PC-9 (cell line): Measurements from ENCODE around the gene ZDHHC16. TPM values are rescaled to one million over a fixed set of nuclear protein-coding genes. Genes with fewer than 3 reads are reported as not detected.
A peak's percentile ranks its signal among the peaks of the same experiment; 100 is the strongest.

ENCODE experiments used
- Bru-seq: library from RNA; stranded (reverse); fragments of 400-500 nt; gene quantifications from one replicate; lab custom pipeline; 2021; lab: Mats Ljungman, UMichigan
- BruChase-seq, 2 experiments: library from RNA; stranded (reverse); fragments of 400-500 nt; gene quantifications; one replicate each; lab custom pipeline; 2021; lab: Mats Ljungman, UMichigan
- BruUV-seq: library from RNA; stranded (reverse); fragments of 400-500 nt; replicated peaks from 2 replicates; lab custom pipeline; 2021; lab: Mats Ljungman, UMichigan
- CTCF ChIA-PET: fragments of 300-600 bp; sonication (Branson Sonifier 250); formaldehyde crosslinking; loops from one replicate; lab custom pipeline; 2022; ENCODE audit warnings: antibody characterized with exemption; lab: Charles Lee
- POLR2A ChIA-PET: fragments of 300-600 bp; sonication (Branson Sonifier 250); formaldehyde crosslinking; loops from one replicate; lab custom pipeline; 2022; ENCODE audit warnings: antibody characterized with exemption; ENCODE audit not compliant: unreplicated experiment; lab: Charles Lee
- DNase-seq, 2 experiments: peaks; one replicate each; pipeline versions ENCODE4 v3.0.0 to v3.0.0-alpha.2; 2015 to 2022; ENCODE audit warnings: mixed read lengths in 1 of 2
- H2AFZ ChIP-seq: fragments of 200-600 bp; sonication (generic); 2 replicates; pipeline ENCODE4 v1.8.1; 2017; ENCODE audit warnings: antibody characterized with exemption
- H3F3A ChIP-seq: fragments of 200-600 bp; sonication (generic); 2 replicates; pipeline ENCODE4 v1.8.1; 2017; ENCODE audit warnings: antibody characterized with exemption, mild to moderate bottlenecking, low read depth; ENCODE audit not compliant: insufficient read depth
- H3K27ac ChIP-seq: fragments of 200-600 bp; sonication (generic); 2 replicates; pipeline ENCODE4 v1.6.1; 2016; ENCODE audit warnings: mixed run types
- H3K27me3 ChIP-seq: fragments of 200-600 bp; sonication (generic); 2 replicates; pipeline ENCODE4 v1.6.1; 2016; ENCODE audit warnings: low read depth, mixed run types; ENCODE audit not compliant: insufficient read depth
- H3K36me3 ChIP-seq: fragments of 200-600 bp; sonication (generic); 2 replicates; pipeline ENCODE4 v1.6.1; 2016; ENCODE audit warnings: low read depth, mixed run types
- H3K4me1 ChIP-seq: fragments of 200-600 bp; sonication (generic); replicated peaks from 2 replicates; pipeline ENCODE4 v1.6.1; 2016; ENCODE audit warnings: mixed run types; ENCODE audit not compliant: insufficient read depth
- H3K4me2 ChIP-seq: fragments of 200-600 bp; sonication (generic); 2 replicates; pipeline ENCODE4 v1.6.1; 2017; ENCODE audit warnings: mixed run types
- H3K4me3 ChIP-seq: fragments of 200-600 bp; sonication (generic); 2 replicates; pipeline ENCODE4 v1.6.1; 2016; ENCODE audit warnings: mixed run types
- H3K79me2 ChIP-seq: fragments of 200-600 bp; sonication (generic); 2 replicates; pipeline ENCODE4 v1.6.1; 2017; ENCODE audit warnings: low read depth, mixed run types
- H3K9me2 ChIP-seq: fragments of 200-600 bp; sonication (generic); 2 replicates; pipeline ENCODE4 v1.8.1; 2017; ENCODE audit warnings: mild to moderate bottlenecking; ENCODE audit not compliant: insufficient read depth
- H3K9me3 ChIP-seq: fragments of 200-600 bp; sonication (generic); 2 replicates; pipeline ENCODE4 v1.8.1; 2016; ENCODE audit warnings: low read depth; ENCODE audit not compliant: insufficient read depth
- H4K20me1 ChIP-seq: fragments of 200-600 bp; sonication (generic); 2 replicates; pipeline ENCODE4 v1.8.1; 2017; ENCODE audit not compliant: insufficient read depth
- CTCF ChIP-seq: fragments of 200-600 bp; sonication (generic); conservative IDR thresholded peaks from 2 replicates; pipeline ENCODE4 v1.6.1; 2017; ENCODE audit warnings: mixed run types, antibody characterized with exemption, mild to moderate bottlenecking, moderate library complexity
- EZH2 ChIP-seq: fragments of 200-600 bp; sonication (generic); IDR thresholded peaks from 2 replicates; pipeline ENCODE4 v1.8.0; 2017; ENCODE audit warnings: antibody characterized with exemption, low read depth
- intact Hi-C: fragments of 100-400 bp; cut with micrococcal nuclease; formaldehyde crosslinking; loops from one replicate; pipeline ENCODE4 v1.10.0; 2022; ENCODE audit not compliant: unreplicated experiment
- long read RNA-seq: library from polyadenylated mRNA; stranded (forward); transcript quantifications from one replicate; pipeline ENCODE4 v2.0.0, GENCODE V29; 2022
- total RNA-seq: library from RNA; stranded (reverse); gene quantifications from 2 replicates; pipeline ENCODE4 v1.2.3, GENCODE V29; 2021

ZDHHC16 gene
- total RNA-seq, result 29.1 and 29.6 TPM in 2 replicates
- Bru-seq, nascent RNA, result percentile 63 among the genes with signal in this experiment
- percentile 72 among the genes with signal in this experiment for BruChase-seq, experiment 1, labeled RNA remaining after a 2-hour chase
- percentile 70 among the genes with signal in this experiment for BruChase-seq, experiment 2, labeled RNA remaining after a 6-hour chase
- long read RNA-seq, transcript ZDHHC16-202 (10 exons, 1,718 nt), result minor isoform, 10 of 81 reads
- long read RNA-seq, transcript ZDHHC16-206 (11 exons, 1,798 nt), result major isoform, 44 of 81 reads
- long read RNA-seq, transcript ZDHHC16-205 (8 exons, 1,280 nt), result minor isoform, 6 of 81 reads
- long read RNA-seq, partial matches to known transcripts, result 0 of 81 reads
- long read RNA-seq, other reads (novel, unspliced or antisense), result 16 of 81 reads

- Histone ChIP-seq H3K36me3 (no peaks in the 10 kb centered on the region), H2AFZ (peak within 1 kb of the TSS; percentile 99), H3K27me3 (no peaks in the 10 kb centered on the region), H3K79me2 (peaks cover 50% of the 10 kb centered on the region), H3K4me1 (peaks cover 30% of the 10 kb centered on the region), H3K27ac (no peak within 1 kb of the TSS), H4K20me1 (no peaks in the 10 kb centered on the region), H3K4me2 (peak within 1 kb of the TSS; percentile 85), H3K9me3 (no peaks in the 10 kb centered on the region), H3K4me3 (peak within 1 kb of the TSS; percentile 97), H3K9me2 (no peaks in the 10 kb centered on the region), H3F3A (peaks cover 3% of the 10 kb centered on the region; the same call in 1 of the 2 replicates)
- TF ChIP-seq EZH2 (no peak), CTCF (no peak)
- ChIA-PET CTCF (no interaction called here), POLR2A (no interaction called here)
- peak; percentile 85 to 87 for DNase-seq
- no TSS peak for BruUV-seq
- intact Hi-C loops, result loop anchor here (5.0 kb wide), 2 partner anchors 39 to 114 kb away; partner anchors contain the start of gene FRAT2
These were observed at the start of gene ZDHHC16, which contains the start of gene EXOSC1 for GRCh38 chr10:97445722-97446639. TSS of gene ZDHHC16 (plus strand) at chr10:97446175. CDS start at chr10:97451676, 5,501 bp downstream. TSS of gene EXOSC1 (minus strand) at chr10:97446006. CDS start at chr10:97445985, 21 bp downstream.

DNA sequence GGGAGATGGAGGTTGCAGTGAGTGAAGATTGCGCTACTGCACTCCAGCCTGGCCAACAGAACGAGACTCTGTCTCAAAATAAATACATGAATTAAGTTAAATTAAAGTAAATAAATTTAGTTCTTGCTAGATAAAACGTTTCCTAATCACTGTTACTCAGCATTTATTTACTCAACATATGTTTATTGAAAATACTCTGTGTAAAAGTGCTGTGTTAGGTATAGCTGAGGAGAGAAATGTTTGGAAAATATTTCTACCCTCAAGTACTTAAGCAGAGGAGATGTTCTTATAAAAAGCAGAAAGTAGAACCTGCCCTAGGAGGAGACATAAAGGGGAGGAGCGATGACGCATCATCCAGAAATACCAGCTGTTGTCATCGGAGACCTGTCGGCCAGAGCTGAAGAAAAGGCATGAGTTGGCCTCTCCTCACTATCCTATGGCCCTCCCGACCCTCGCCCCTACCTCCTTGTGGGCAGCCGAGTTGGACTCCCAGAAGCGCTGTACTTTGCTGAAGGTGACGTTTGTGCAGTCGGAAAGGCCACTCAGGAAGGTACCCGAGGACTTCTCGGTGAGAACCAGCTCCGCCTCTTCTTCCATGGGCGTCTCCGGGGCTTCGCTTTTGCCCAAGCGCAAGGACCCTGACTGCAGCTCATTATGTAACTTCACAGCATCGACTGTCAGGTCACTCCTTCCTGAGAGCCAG lies 46.0 kb upstream of the ZDHHC16 start:
- Histone ChIP-seq H2AFZ (peak overlapping the region; percentile 70), H4K20me1 (no peaks in the 10 kb centered on the region), H3K27ac (peak overlapping the region; percentile 61), H3K4me3 (peak overlapping the region; percentile 97), H3K79me2 (peaks cover 12% of the 10 kb centered on the region), H3K4me2 (peak overlapping the region; percentile 93), H3K4me1 (no peaks in the 10 kb centered on the region), H3K9me3 (no peaks in the 10 kb centered on the region), H3K36me3 (peaks cover 3% of the 10 kb centered on the region; the same call in 1 of the 2 replicates), H3K9me2 (no peaks in the 10 kb centered on the region), H3K27me3 (no peaks in the 10 kb centered on the region), H3F3A (peaks cover 9% of the 10 kb centered on the region; the same call in 1 of the 2 replicates)
- peak; percentile 56 to 66 for DNase-seq
- TF ChIP-seq CTCF, result no peak
- no peak for TF ChIP-seq EZH2
- intact Hi-C loops, result loop anchor here (2.0 to 10.0 kb wide), 3 partner anchors 27 to 315 kb away; partner anchors contain the start of genes MARVELD1 and PGAM1
- no TSS peak for BruUV-seq
- ChIA-PET POLR2A (interaction anchor here (0.6 kb wide), 2 partner anchors 15 to 82 kb away, joined by 12 to 24 read pairs; no protein-coding TSS in a partner anchor), CTCF (interaction anchor here (0.8 kb wide), 1 partner anchor 9 kb away, joined by 3 read pairs; no protein-coding TSS in a partner anchor)
